CD14-positive monocyte (primary cell): ENCODE results near the gene UBE3A. TPM values are rescaled to one million over a fixed set of nuclear protein-coding genes. Genes with fewer than 3 reads are reported as not detected.

Source experiments
- DNase-seq, 3 donors: peaks; one replicate each; pipeline ENCODE4 v3.0.0-alpha.2; 2011 to 2022
- H2AFZ ChIP-seq: 2 replicates; pipeline ENCODE4 v1.6.0; 2012; ENCODE audit warnings: mild to moderate bottlenecking, low read depth, low read length, inconsistent platforms; ENCODE audit not compliant: insufficient read depth, poor library complexity, severe bottlenecking
- H3K27ac ChIP-seq, 2 donors: 1 replicate in 1 of 2; 2 replicates in 1 of 2; pipeline ENCODE4 v1.5.1; 2012 to 2013; ENCODE audit warnings: low read length in 2 of 2, control low read depth in 1 of 2, inconsistent platforms in 1 of 2, low read depth in 1 of 2, mild to moderate bottlenecking in 1 of 2
- H3K27me3 ChIP-seq, 2 donors: one replicate each; pipeline versions ENCODE4 v1.6.0 to v1.6.1; 2011 to 2013; ENCODE audit warnings: low read length in 2 of 2; ENCODE audit not compliant: control insufficient read depth in 2 of 2, insufficient read depth in 2 of 2
- H3K36me3 ChIP-seq, 2 donors: replicated peaks in 1 of 2; 1 replicate in 1 of 2; 2 replicates in 1 of 2; pipeline versions ENCODE4 v1.5.1 to v1.6.1; 2012 to 2013; ENCODE audit warnings: low read length in 2 of 2, control low read depth in 1 of 2, inconsistent platforms in 1 of 2, mild to moderate bottlenecking in 1 of 2; ENCODE audit not compliant: insufficient read depth in 2 of 2, control insufficient read depth in 1 of 2
- H3K4me1 ChIP-seq, 2 donors: 1 replicate in 1 of 2; 2 replicates in 1 of 2; pipeline versions ENCODE4 v1.5.1 to v1.6.1; 2012 to 2013; ENCODE audit warnings: low read length in 2 of 2, control low read depth in 1 of 2, inconsistent platforms in 1 of 2, mild to moderate bottlenecking in 1 of 2, moderate library complexity in 1 of 2; ENCODE audit not compliant: insufficient read depth in 2 of 2, control insufficient read depth in 1 of 2
- H3K4me2 ChIP-seq: replicated peaks from 2 replicates; pipeline ENCODE3; 2012; ENCODE audit warnings: low read length, moderate library complexity, mild to moderate bottlenecking; ENCODE audit not compliant: poor library complexity, severe bottlenecking; ENCODE audit errors: extremely low read depth
- H3K4me3 ChIP-seq, 3 experiments: fragments of 200-600 bp in 1 of 3; sonication (generic) in 1 of 3; replicated peaks in 1 of 3; 1 replicate in 2 of 3; 2 replicates in 1 of 3; pipeline ENCODE4 v1.5.1; 2011 to 2013; ENCODE audit warnings: low read length in 3 of 3, mild to moderate bottlenecking in 3 of 3, control low read depth in 2 of 3, low read depth in 2 of 3, inconsistent platforms in 1 of 3, moderate library complexity in 1 of 3
- H3K79me2 ChIP-seq: 2 replicates; pipeline ENCODE4 v1.6.0; 2012; ENCODE audit warnings: mild to moderate bottlenecking, control low read depth, inconsistent platforms, low read length, moderate library complexity; ENCODE audit not compliant: insufficient read depth
- H3K9ac ChIP-seq: 2 replicates; pipeline ENCODE4 v1.6.0; 2017; ENCODE audit warnings: low read length, mild to moderate bottlenecking; ENCODE audit not compliant: insufficient read depth, poor library complexity, severe bottlenecking
- H3K9me3 ChIP-seq, 2 donors: replicated peaks in 1 of 2; 1 replicate in 1 of 2; 2 replicates in 1 of 2; pipeline versions ENCODE4 v1.5.1 to v1.6.1; 2012 to 2013; ENCODE audit warnings: low read length in 2 of 2, control low read depth in 1 of 2; ENCODE audit not compliant: control insufficient read depth in 1 of 2, insufficient read depth in 1 of 2
- H4K20me1 ChIP-seq: 2 replicates; pipeline ENCODE4 v1.6.0; 2012; ENCODE audit warnings: mild to moderate bottlenecking, low read length, control low read depth, moderate library complexity; ENCODE audit not compliant: insufficient read depth
- H3K27ac Mint-ChIP-seq, 7 donors: one replicate each; pipeline ENCODE4 v1.8.0; 2020; ENCODE audit warnings: mild to moderate bottlenecking in 7 of 7, mixed read lengths in 7 of 7, moderate library complexity in 6 of 7, inconsistent platforms in 2 of 7
- H3K27me3 Mint-ChIP-seq, 3 donors: one replicate each; pipeline ENCODE4 v1.8.0; 2021 to 2022; ENCODE audit warnings: low read depth in 3 of 3, mild to moderate bottlenecking in 3 of 3, mixed read lengths in 3 of 3, moderate library complexity in 3 of 3, inconsistent platforms in 1 of 3
- H3K36me3 Mint-ChIP-seq, 2 donors: one replicate each; pipeline ENCODE4 v1.8.0; 2020; ENCODE audit warnings: mixed read lengths in 2 of 2, inconsistent platforms in 1 of 2, mild to moderate bottlenecking in 1 of 2
- H3K4me1 Mint-ChIP-seq: one replicate; pipeline ENCODE4 v1.8.0; 2020; ENCODE audit warnings: mild to moderate bottlenecking, mixed read lengths
- H3K4me3 Mint-ChIP-seq, 2 donors: one replicate each; pipeline ENCODE4 v1.8.0; 2020; ENCODE audit warnings: mild to moderate bottlenecking in 2 of 2, mixed read lengths in 2 of 2, moderate library complexity in 1 of 2
- H3K9me3 Mint-ChIP-seq, 7 donors: one replicate each; pipeline ENCODE4 v1.8.0; 2020 to 2022; ENCODE audit warnings: mixed read lengths in 7 of 7, mild to moderate bottlenecking in 6 of 7, moderate library complexity in 6 of 7, inconsistent platforms in 2 of 7
- WGBS: methylation state at CpG from one replicate; pipeline ENCODE4 v1.1.5; 2013; ENCODE audit warnings: missing lambda C conversion rate; ENCODE audit not compliant: insufficient coverage; 5-methylcytosine and 5-hydroxymethylcytosine counted together
- intact Hi-C, 2 donors: fragments of 100-400 bp; cut with micrococcal nuclease; formaldehyde crosslinking; loops; one replicate each; pipeline versions ENCODE4 v1.15.0 to v1.15.1; 2023
- polyA plus RNA-seq, 3 donors: library from polyadenylated mRNA; depleted of rRNA in 1 of 3; unstranded in 2 of 3; stranded (reverse) in 1 of 3; fragments of 300-500 nt in 2 of 3; fragments of >200 nt in 1 of 3; fragmentation: Illumina TruSeq in 2 of 3; gene quantifications; 1 replicate in 2 of 3; 2 replicates in 1 of 3; pipeline ENCODE4 v1.2.3, GENCODE V29; 2012 to 2021
- TF ChIP-seq, protein P1 (sequence below): fragments of 200-600 bp; IDR thresholded peaks from one replicate; pipeline ENCODE4 v1.8.0; 2022; ENCODE audit warnings: antibody characterized with exemption, mild to moderate bottlenecking

UBE3A gene
- polyA plus RNA-seq, 3 donors, result 13.9 to 73.3 (median 54.5) TPM

DNA sequence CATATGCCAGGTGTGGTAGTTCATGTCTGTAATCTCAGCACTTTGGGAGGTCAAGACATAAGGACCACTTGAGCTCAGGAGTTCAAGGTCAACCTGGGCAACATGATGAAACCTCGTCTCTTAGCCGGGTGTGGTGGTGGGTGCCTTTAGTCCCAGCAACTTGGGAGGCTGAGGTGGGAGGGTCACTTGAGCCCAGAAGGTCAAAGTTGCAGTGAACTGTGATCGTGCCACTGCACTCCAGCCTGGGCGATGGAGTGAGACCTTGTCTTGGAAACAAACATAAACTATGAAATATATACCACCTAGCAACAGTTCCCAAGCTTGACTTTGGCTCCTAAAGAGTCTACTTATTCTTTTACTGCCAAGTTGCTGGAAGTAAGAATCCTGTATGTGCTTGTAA, 30.9 kb downstream of the UBE3A start:
- WGBS, result 82% methylated on average over 2 of the region's 4 CpGs
- peaks cover 21 to 23% of the 10 kb centered on the region in 2 donors for H3K36me3 Mint-ChIP-seq
- Histone ChIP-seq H3K9me3 (no peaks in the 10 kb centered on the region), H3K4me2 (no peak overlapping the region), H3K27me3 (no peaks in the 10 kb centered on the region), H3K79me2 (peaks cover 95% of the 10 kb centered on the region), H4K20me1 (peaks cover 32% of the 10 kb centered on the region), H3K4me3 (no peak overlapping the region), H2AFZ (no peak overlapping the region), H3K36me3 (peaks cover 1 to 25% of the 10 kb centered on the region in 2 donors), H3K27ac (no peak overlapping the region), H3K4me1 (peaks cover 24 to 40% of the 10 kb centered on the region in 2 donors), H3K9ac (no peak overlapping the region)
- no peak overlapping the region for H3K4me3 Mint-ChIP-seq
- no peak for DNase-seq
- TF ChIP-seq, protein P1, sequence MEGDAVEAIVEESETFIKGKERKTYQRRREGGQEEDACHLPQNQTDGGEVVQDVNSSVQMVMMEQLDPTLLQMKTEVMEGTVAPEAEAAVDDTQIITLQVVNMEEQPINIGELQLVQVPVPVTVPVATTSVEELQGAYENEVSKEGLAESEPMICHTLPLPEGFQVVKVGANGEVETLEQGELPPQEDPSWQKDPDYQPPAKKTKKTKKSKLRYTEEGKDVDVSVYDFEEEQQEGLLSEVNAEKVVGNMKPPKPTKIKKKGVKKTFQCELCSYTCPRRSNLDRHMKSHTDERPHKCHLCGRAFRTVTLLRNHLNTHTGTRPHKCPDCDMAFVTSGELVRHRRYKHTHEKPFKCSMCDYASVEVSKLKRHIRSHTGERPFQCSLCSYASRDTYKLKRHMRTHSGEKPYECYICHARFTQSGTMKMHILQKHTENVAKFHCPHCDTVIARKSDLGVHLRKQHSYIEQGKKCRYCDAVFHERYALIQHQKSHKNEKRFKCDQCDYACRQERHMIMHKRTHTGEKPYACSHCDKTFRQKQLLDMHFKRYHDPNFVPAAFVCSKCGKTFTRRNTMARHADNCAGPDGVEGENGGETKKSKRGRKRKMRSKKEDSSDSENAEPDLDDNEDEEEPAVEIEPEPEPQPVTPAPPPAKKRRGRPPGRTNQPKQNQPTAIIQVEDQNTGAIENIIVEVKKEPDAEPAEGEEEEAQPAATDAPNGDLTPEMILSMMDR, result no peak
- no peak overlapping the region for H3K27ac Mint-ChIP-seq
- H3K9me3 Mint-ChIP-seq, result peaks cover 0 to 2% (median 0%) of the 10 kb centered on the region in 7 donors
- no peaks in the 10 kb centered on the region for H3K27me3 Mint-ChIP-seq
- intact Hi-C loops, result no loop called here
- peaks cover 38% of the 10 kb centered on the region for H3K4me1 Mint-ChIP-seq

DNA sequence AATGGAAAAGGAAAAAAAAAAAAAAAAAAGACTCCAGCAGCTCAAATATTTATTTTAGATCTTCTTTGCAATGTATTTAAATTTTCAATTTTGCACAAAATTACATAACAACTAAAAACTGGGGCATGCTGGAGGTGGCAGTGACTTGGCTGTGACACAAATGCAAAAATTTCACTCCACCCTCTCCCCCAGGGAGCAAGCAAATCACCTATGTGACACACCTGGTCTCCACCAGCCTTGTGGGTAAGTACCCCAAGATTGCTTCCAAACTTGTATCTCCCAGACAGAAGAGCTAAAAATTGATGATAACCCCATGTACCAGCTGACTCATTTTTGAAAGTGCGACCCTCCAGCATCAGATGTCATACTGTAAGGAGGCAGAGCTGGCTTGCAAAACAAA, 32.0 kb downstream of the UBE3A start:
- peaks cover 27 to 32% of the 10 kb centered on the region in 2 donors for H3K36me3 Mint-ChIP-seq
- TF ChIP-seq, protein P1, result no peak
- peaks cover 49% of the 10 kb centered on the region for H3K4me1 Mint-ChIP-seq
- Histone ChIP-seq H3K36me3 (peaks cover 9 to 33% of the 10 kb centered on the region in 2 donors), H3K4me3 (no peak overlapping the region), H3K4me2 (no peak overlapping the region), H4K20me1 (peaks cover 31% of the 10 kb centered on the region), H3K9me3 (peaks cover 0 to 5% of the 10 kb centered on the region in 2 donors), H3K27ac (no peak overlapping the region), H3K4me1 (peaks cover 34 to 50% of the 10 kb centered on the region in 2 donors), H2AFZ (no peak overlapping the region), H3K27me3 (no peaks in the 10 kb centered on the region), H3K9ac (no peak overlapping the region), H3K79me2 (peaks cover 95% of the 10 kb centered on the region)
- no peaks in the 10 kb centered on the region for H3K27me3 Mint-ChIP-seq
- DNase-seq, result no peak
- H3K9me3 Mint-ChIP-seq, result peaks cover 0 to 3% (median 0%) of the 10 kb centered on the region in 7 donors
- no peak overlapping the region for H3K4me3 Mint-ChIP-seq
- WGBS, result no CpG with 5 or more reads among the region's 1 CpG
- H3K27ac Mint-ChIP-seq, result peak overlapping the region in 3 of 7 donors; percentile 17 to 61 (median 23)
- intact Hi-C loops, result no loop called here
